ENCODE data around the gene RHBDD2.
A peak's percentile ranks its signal among the peaks of the same experiment; 100 is the strongest.
"Not testable (repeated sequence)": the region's sequence is repeated elsewhere in the genome, so short reads cannot be mapped to it uniquely, and the experiment has no call there.

RHBDD2 gene

GRCh38 chr7:75850235-75850634, 28.6 kb upstream of the RHBDD2 start:
- no peaks in the 10 kb centered on the region for H3K9me3 Mint-ChIP-seq
- H3K4me1 Mint-ChIP-seq: no peaks in the 10 kb centered on the region
- H3K4me3 Mint-ChIP-seq: no peak overlapping the region
- peaks cover 5% of the 10 kb centered on the region for H3K27me3 Mint-ChIP-seq
- ATAC-seq (no peak), DNase-seq (no peak)
- H3K27ac Mint-ChIP-seq: no peak overlapping the region
- H3K36me3 Mint-ChIP-seq (ENCODE audit: low read depth): no peaks in the 10 kb centered on the region

DNA sequence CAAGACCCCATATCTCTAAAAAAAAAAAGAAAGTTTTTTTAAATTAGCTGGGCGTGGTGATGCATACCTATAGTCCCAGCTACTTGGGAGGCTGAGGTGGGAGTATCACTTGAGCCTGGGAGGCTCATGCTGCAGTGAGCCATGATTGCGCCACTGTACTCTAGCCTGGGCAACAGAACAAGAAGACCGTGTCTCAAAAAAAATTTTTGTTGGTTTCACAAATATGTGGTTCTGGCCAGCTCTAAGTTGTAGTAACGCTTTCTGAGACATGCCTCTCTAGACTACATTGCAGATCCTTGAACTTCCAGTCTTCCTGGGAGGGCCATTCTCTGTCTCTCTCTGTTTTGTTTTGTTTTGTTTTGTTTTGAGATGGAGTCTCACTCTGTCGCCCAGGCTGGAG, 24.6 kb upstream of the RHBDD2 start:
- ATAC-seq (no peak), DNase-seq (no peak)
- H3K36me3 Mint-ChIP-seq (ENCODE audit: low read depth): no peaks in the 10 kb centered on the region
- no peaks in the 10 kb centered on the region for H3K4me1 Mint-ChIP-seq
- peaks cover 7% of the 10 kb centered on the region for H3K27me3 Mint-ChIP-seq
- H3K27ac Mint-ChIP-seq: no peak overlapping the region
- peaks cover 4% of the 10 kb centered on the region for H3K9me3 Mint-ChIP-seq
- H3K4me3 Mint-ChIP-seq: no peak overlapping the region

- H3K36me3 Mint-ChIP-seq (ENCODE audit: low read depth); ATAC-seq; H3K27ac Mint-ChIP-seq; H3K9me3 Mint-ChIP-seq; H3K27me3 Mint-ChIP-seq; DNase-seq; H3K4me3 Mint-ChIP-seq; H3K4me1 Mint-ChIP-seq: not testable (repeated sequence)
These were observed 24.0 kb upstream of the RHBDD2 start for GRCh38 chr7:75854813-75855345.

DNA sequence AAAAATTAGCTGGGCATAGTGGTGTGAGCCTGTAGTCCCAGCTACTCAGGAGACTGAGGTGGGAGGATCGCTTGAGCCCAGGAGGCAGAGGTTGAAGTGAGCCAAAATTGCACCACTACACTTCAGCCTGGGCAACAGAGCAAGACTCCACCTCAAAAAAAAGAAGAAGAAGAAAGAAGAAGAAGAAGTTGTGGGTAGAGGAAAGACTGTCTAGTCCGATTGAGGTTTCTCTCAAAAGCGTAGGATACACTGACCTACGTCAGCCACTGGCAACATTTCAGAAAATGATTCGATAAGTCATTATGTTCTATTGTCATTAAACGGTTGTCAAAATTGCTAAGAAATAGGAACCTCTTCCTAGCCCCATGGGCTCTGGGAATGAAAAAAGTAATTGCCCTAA, 22.3 kb upstream of the RHBDD2 start:
- Mint-ChIP-seq H3K27ac (no peak overlapping the region), H3K4me3 (no peak overlapping the region)
- no peak for ATAC-seq

DNA sequence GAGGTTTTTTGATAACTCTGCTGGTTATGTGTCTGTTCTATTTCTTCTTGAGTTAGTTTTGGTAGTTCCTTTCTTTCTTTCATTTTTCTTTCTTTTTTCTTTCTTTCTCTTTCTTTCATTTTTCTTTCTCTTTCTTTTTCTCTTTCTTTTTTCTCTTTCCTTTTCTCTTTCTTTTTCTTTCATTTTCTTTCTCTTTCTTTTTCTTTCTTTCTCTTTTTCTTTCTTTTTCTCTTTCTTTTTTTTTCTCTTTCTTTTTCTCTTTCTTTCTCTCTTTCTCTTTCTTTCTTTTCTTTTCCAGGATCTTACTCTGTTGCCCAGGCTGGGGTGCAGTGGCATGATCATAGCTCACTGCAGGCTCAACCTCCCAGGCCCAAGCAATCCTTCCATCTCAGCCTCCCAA, 20.4 kb upstream of the RHBDD2 start:
- no peaks in the 10 kb centered on the region for H3K36me3 Mint-ChIP-seq (ENCODE audit: low read depth)
- peaks cover 8% of the 10 kb centered on the region for H3K27me3 Mint-ChIP-seq
- H3K4me3 Mint-ChIP-seq: no peak overlapping the region
- ATAC-seq (no peak), DNase-seq (no peak)
- H3K9me3 Mint-ChIP-seq: peaks cover 4% of the 10 kb centered on the region
- no peaks in the 10 kb centered on the region for H3K4me1 Mint-ChIP-seq
- no peak overlapping the region for H3K27ac Mint-ChIP-seq

More for the DNA sequence above, 22.3 kb upstream of the RHBDD2 start:
- Mint-ChIP-seq H3K36me3 (ENCODE audit: low read depth) (no peaks in the 10 kb centered on the region), H3K27me3 (peaks cover 7% of the 10 kb centered on the region), H3K9me3 (peaks cover 4% of the 10 kb centered on the region), H3K4me1 (no peaks in the 10 kb centered on the region)
- DNase-seq: no peak

DNA sequence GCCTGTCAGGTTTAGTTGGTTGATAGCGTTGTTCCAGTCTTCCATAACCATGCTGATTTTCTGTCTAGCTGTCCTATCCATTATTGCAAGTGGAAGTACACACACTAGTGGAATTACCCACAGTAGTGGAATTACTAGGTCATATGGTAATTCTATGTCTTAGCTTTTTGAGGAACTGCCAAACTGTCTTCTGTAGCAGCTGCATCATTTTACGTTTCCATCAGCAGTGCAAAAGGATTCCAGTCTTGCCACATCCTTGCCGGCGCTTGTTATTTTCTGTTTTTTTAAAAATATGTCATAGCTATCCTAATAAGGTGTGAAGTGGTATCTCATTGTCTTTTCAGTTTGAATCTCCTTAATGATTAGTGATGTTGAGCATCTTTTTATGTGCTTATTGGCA, 17.2 kb upstream of the RHBDD2 start:
- no peak overlapping the region for H3K27ac Mint-ChIP-seq

GRCh38 chr7:75864251-75864650, 14.6 kb upstream of the RHBDD2 start:
- DNase-seq; H3K9me3 Mint-ChIP-seq; H3K36me3 Mint-ChIP-seq (ENCODE audit: low read depth); H3K4me3 Mint-ChIP-seq; ATAC-seq; H3K27ac Mint-ChIP-seq: not testable (repeated sequence)
- Mint-ChIP-seq H3K4me1 (peaks cover 17% of the 10 kb centered on the region), H3K27me3 (peaks cover 21% of the 10 kb centered on the region)

More for the DNA sequence above, 17.2 kb upstream of the RHBDD2 start:
- peaks cover 24% of the 10 kb centered on the region for H3K27me3 Mint-ChIP-seq
- ATAC-seq (no peak), DNase-seq (no peak)
- peaks cover 5% of the 10 kb centered on the region for H3K4me1 Mint-ChIP-seq
- H3K36me3 Mint-ChIP-seq (ENCODE audit: low read depth): no peaks in the 10 kb centered on the region
- no peak overlapping the region for H3K4me3 Mint-ChIP-seq
- peaks cover 4% of the 10 kb centered on the region for H3K9me3 Mint-ChIP-seq

GRCh38 chr7:75866114-75866488, 12.7 kb upstream of the RHBDD2 start:
- Mint-ChIP-seq H3K27ac (no peak overlapping the region), H3K27me3 (peaks cover 21% of the 10 kb centered on the region), H3K9me3 (no peaks in the 10 kb centered on the region), H3K4me1 (peaks cover 36% of the 10 kb centered on the region), H3K36me3 (ENCODE audit: low read depth) (no peaks in the 10 kb centered on the region), H3K4me3 (no peak overlapping the region)
- ATAC-seq (no peak), DNase-seq (no peak)

DNA sequence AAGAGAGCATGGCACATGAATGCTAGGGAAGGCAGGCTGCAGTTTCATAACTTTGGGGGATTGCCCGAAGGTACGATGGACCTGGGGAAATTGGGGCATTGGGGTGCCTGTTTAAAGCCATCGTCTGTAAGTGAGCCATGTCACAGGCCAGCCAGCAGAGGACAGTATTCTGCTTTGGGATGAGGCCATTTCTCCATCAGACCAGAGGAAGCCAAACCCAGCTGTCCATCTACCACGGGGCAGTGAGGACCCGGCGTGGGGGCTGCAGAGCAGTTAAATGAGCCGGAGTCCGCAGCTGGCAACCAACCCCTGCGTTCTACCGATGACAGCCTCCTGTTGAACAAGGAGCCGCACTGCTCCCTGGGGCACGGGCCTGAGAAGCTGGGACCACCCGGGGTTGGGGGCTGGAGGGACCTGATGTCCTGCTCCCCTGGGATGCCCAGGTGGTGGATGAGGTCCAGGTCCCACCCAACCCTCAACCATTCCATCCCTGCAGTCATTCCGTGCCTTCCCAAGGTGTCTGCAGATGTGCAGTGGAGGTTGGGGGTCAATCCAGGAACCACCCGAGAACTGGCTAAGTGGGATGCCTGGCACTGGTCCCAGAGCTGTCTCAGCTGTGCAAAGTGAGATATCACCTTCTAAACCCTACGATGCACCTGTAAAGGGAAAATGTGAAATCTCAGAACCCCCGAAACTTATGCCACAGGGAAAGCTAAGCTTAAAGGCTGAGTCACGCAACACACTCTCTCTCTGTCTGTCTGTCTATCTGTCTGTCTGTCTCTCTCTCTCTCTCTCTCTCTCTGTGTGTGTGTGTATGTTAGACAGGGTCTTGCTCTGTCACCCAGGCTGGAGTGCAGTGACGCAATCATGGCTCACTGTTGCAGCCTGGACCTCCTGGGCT, 12.1 kb upstream of the RHBDD2 start:
- H3K27ac Mint-ChIP-seq: peak overlapping the region; percentile 32
- no peaks in the 10 kb centered on the region for H3K9me3 Mint-ChIP-seq
- peaks cover 37% of the 10 kb centered on the region for H3K4me1 Mint-ChIP-seq
- ATAC-seq (peak; percentile 45), DNase-seq (peak; percentile 41)
- no peaks in the 10 kb centered on the region for H3K36me3 Mint-ChIP-seq (ENCODE audit: low read depth)
- peaks cover 21% of the 10 kb centered on the region for H3K27me3 Mint-ChIP-seq
- H3K4me3 Mint-ChIP-seq: no peak overlapping the region

DNA sequence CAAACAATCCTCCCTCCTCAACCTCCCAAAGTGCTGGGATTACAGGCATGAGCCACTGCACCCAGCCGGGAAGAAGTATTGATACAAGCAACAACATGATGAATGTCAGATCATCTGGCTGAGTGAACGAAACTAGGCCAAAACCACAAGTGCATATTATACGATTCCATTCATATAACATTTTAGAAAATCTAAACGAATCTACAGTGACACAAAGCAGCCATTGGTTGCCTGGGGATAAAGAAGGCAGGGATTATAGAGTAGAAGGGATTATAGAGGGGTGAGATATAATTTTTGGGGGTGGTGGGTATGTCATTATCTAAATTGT, 11.5 kb upstream of the RHBDD2 start:
- H3K9me3 Mint-ChIP-seq: no peaks in the 10 kb centered on the region
- H3K36me3 Mint-ChIP-seq (ENCODE audit: low read depth): no peaks in the 10 kb centered on the region
- H3K4me1 Mint-ChIP-seq: peaks cover 41% of the 10 kb centered on the region
- no peak overlapping the region for H3K4me3 Mint-ChIP-seq
- no peak for DNase-seq
- no peak for ATAC-seq
- H3K27ac Mint-ChIP-seq: peak overlapping the region; percentile 32
- peaks cover 21% of the 10 kb centered on the region for H3K27me3 Mint-ChIP-seq

- DNase-seq (no peak), ATAC-seq (no peak)
- Mint-ChIP-seq H3K4me1 (peaks cover 42% of the 10 kb centered on the region), H3K9me3 (no peaks in the 10 kb centered on the region), H3K27ac (no peak overlapping the region), H3K4me3 (no peak overlapping the region), H3K36me3 (ENCODE audit: low read depth) (no peaks in the 10 kb centered on the region), H3K27me3 (peaks cover 21% of the 10 kb centered on the region)
These were observed 10.7 kb upstream of the RHBDD2 start for GRCh38 chr7:75868153-75868552.

DNA sequence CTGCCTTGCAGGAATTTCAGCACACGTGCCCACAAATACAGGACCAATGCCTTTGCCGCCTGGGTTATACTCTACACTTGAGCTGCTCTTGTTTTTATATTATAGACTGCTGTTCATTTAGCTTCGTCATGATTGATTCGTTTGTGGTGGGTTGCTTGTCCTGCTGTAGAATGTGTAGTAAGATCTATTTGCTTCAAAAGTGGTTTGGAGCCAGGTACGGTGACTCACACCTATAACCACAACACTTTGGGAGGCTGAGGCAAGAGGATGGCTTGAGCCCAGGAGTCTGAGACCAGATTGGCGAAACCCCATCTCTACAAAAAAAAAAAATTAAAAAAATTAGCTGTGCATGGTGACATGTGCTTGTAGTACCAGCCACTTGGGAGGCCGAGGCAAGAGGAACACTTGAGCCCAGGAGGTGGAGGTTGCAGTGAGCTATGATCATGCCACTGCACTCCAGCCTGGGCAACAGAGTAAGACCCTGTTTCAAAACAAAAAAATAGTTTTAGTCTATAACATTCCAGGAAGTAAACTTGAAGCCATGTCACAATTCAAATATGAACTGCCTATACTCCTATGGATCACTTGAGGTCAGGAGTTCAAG, 9.0 kb upstream of the RHBDD2 start:
- no peaks in the 10 kb centered on the region for H3K9me3 Mint-ChIP-seq
- peaks cover 42% of the 10 kb centered on the region for H3K4me1 Mint-ChIP-seq
- peak; percentile 51 for ATAC-seq
- DNase-seq: no peak
- no peaks in the 10 kb centered on the region for H3K36me3 Mint-ChIP-seq (ENCODE audit: low read depth)
- H3K27me3 Mint-ChIP-seq: peaks cover 16% of the 10 kb centered on the region
- H3K27ac Mint-ChIP-seq: peak overlapping the region; percentile 71
- peak overlapping the region; percentile 12 for H3K4me3 Mint-ChIP-seq

DNA sequence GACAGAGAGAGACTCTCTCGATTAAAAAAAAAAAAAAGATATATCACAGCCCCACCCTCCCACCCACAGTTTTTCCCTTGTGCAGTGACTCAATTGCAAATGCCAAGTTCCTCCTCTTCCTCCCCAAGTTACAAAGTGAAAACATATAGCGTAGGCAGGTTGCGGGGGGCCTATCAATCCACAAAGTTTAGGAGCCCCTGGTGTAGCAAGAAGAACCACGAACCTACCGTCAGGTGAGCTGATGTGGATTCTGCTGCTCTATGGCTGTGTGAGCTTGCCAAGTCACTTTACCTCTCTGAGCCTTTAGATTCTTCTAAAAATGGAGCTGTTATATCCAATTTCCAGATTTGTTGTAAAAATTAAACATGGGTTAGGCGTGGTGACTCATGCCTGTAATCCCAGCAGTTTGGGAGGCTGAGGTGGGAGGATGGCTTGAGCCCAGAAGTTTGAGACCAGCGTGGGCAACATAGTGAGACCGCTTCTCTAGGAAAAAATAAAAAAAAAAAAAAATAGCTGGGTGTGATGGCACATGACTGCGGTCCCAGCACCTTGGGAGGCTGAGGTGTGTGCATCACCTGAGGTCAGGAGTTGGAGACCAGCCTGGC, 8.2 kb upstream of the RHBDD2 start:
- peak; percentile 42 for DNase-seq
- no peaks in the 10 kb centered on the region for H3K36me3 Mint-ChIP-seq (ENCODE audit: low read depth)
- H3K4me1 Mint-ChIP-seq: peaks cover 42% of the 10 kb centered on the region
- H3K4me3 Mint-ChIP-seq: no peak overlapping the region
- peaks cover 10% of the 10 kb centered on the region for H3K27me3 Mint-ChIP-seq
- no peaks in the 10 kb centered on the region for H3K9me3 Mint-ChIP-seq
- ATAC-seq: peak; percentile 80
- peak overlapping the region; percentile 71 for H3K27ac Mint-ChIP-seq

DNA sequence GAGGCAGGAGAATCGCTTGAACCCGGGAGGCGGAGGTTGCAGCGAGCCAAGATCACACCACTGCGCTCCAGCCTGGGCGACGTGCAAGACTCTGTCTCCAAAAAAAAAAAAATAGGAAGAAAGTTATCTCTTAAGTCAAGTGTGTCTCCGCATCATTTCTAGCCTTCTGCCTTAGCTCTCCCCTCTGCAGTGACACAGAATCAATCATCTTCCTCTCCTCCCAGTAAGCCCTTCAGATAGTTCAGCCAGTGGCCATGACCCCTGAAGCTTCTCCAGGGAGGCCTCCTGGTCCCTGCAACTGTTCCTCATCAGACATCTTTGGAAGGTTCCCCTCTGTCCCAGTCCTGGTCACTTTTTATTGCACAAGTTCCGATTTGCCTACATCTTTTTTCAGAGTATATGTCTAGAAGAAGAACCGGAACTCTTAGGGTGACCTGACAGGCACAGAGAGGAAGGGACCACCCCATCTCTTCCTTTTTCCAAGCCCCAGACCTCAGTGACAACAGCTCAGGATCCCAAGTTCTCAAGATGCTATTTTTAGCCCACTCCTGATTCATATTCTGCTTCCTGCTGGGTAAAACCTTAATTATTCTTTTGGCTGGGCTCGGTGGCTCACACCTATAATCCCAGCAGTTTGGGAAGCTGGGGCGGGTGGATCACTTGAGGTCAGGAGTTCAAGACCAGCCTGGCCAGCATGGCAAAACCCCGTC, 6.6 kb upstream of the RHBDD2 start:
- no peak for ATAC-seq
- Mint-ChIP-seq H3K36me3 (ENCODE audit: low read depth) (no peaks in the 10 kb centered on the region), H3K4me1 (peaks cover 33% of the 10 kb centered on the region), H3K4me3 (no peak overlapping the region), H3K27ac (no peak overlapping the region), H3K9me3 (no peaks in the 10 kb centered on the region), H3K27me3 (peaks cover 1% of the 10 kb centered on the region)
- DNase-seq: no peak
